Activated naive CD4-positive, alpha-beta T cell treated with Interleukin-2 at 50 U/mL for 16 hours (primary cell): ENCODE data around the gene FARP1.
"Not testable (repeated sequence)": the region's sequence is repeated elsewhere in the genome, so short reads cannot be mapped to it uniquely, and the experiment has no call there.

Source experiments
- DNase-seq: peaks from one replicate; pipeline ENCODE4 v3.0.0-alpha.2; 2020

The FARP1 gene

DNA sequence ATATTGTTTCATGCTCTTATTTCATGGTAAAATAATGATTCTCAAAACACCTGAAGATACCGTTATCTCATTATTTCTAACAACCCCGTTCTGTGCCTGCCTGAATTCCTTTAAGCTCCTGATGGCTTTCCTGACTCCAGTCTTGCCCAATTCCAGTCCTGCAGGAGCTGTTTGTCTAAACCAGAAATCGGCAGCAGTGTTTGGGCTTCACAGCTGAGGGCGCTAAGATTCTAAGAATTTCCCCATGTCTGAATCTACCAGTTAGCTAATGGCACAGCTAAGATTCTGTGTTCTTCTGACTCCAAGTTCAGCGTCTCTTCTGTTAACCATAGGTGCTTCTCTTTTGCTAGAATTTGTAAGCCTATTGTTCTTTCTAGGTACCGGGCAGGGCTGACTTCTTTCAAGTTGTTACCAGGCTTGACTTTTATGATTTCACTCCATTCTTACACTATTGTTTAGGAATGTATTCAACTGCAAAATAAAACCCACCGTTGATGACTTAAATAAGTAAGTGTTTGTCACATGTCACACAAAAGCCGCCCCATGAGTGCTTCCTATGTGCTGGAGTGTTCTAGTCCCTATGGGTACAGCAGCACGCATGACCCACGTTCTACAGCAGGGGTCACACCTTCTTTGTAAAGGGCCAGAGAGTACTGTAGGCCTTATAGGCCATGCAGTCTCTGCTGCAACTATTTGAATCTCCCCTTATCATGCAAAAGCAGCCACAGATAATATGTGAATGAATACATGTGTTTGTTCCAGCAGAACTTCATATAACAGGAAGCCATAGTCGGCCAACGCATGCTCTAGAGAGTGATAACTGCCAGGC lies 202.4 kb downstream of the FARP1 start:
- DNase-seq, result no peak

DNA sequence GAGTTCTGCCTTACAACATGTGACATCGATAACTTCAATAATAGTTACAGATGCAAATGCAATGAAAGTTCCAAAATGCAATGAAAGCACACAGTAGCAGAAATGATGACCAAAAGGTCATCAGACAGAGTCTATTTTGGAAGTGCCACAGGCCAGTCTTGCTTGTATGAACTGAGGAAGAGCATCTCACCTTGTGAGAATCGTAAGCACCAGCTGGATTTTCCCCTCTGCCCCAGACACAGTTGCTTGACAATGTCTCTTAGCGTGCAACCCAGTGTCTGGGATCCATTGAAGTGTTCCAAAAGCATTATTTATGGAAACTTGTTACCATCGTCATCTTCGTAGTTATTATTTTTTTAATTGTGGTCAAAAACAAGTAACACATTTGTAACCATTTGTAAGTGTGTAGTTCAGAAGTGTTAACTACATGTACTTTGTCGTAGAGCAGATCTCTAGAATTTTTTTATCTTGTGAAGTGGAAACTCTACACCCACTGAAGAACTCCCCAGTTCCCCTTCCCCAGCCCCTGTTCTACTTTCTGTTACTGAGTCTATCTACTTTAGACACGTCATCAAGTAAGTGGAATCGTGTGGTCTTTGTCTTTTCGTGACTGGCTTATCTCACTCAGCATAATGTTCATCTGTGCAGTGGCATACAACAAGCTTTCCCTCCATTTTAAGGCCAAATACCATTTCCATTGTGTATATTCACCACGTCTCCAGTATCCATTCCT lies 204.2 kb downstream of the FARP1 start:
- no peak for DNase-seq

DNA sequence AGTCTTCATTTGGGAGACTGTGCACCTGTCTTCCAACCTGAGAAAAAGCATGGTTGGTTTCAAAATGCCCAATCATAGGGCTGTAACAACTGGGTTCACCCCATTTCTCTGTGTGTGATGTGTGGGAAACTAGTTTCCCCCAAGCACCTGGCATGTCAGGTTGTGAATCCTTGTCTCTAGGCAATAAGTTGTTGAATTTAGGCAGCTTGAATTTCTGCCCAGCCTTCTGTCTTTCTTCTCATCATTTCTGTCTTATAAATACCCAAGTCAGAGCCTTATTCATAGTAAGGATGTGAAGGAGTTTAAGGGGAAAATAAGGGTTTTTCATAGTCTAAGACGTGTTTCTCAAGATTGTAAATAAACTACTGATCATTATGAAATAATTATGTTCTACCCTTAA lies 204.9 kb downstream of the FARP1 start:
- DNase-seq, result no peak

DNA sequence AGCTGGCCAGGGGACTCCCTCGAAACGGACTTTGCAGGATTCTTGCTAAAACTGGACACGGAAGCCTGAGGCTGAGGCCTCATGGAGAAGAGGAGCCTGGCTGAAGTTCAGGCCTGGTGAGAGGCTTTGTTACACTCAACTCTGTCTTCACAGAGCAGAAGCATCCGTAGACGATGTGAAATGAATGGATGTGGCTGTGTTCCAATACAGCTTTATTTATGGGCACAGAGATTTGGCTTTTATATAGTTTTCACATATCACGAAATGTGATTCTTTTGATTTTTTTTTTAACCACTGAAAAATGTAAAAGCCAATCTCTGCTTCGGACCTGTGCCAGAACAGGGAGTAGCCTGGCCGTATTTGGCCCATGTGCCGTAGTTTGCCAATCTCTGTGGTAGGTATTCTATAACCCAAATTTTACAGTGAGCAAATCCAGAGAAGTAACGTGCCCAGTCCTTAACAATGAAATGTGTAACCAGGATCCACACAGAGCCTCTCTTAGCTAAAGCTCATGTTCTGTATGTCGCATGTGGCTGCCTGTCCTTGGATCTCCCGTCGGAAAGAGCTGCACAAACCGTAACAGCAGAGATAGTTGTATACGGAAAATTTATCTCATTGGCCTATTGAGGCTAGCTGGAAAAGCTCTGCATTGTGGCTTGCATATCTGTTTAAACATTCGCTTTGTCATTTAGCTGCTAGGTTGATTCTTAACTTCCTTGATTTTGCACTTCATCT lies 205.7 kb downstream of the FARP1 start:
- no peak for DNase-seq

DNA sequence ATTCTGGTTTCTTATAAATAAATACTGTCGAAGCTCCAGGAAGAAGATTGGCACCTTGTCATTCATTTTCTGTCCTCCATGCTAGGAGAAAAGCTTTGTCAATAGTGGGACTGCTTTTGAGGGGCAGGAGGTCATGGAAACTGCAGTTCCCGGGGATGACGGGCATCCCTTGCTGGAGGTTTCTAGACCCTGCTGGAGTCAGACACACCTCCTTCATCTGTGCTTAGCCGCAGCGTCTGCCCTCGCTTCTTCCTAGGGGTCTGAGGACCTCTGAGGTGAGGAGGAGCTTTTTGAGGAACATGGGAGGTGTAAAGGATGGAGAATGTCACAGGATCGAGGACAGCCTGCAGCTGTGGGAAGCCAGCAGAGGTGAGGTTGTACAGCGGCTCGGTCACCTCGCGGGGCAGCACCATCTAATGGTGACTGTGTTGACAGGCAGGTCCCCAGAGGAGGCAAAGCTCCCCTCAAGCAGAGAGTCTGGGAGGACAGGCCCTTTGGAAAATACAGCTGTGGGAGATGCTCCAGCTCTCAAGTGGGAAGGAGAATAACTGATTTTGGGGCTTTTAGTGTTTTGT lies 206.9 kb downstream of the FARP1 start:
- DNase-seq, result no peak

GRCh38 chr13:98350746-98351330 lies 207.9 kb downstream of the FARP1 start:
- DNase-seq, result no peak

GRCh38 chr13:98351636-98352035 lies 208.7 kb downstream of the FARP1 start:
- no peak for DNase-seq

- no peak for DNase-seq
Observed at GRCh38 chr13:98352226-98352625, 209.3 kb downstream of the FARP1 start.

DNA sequence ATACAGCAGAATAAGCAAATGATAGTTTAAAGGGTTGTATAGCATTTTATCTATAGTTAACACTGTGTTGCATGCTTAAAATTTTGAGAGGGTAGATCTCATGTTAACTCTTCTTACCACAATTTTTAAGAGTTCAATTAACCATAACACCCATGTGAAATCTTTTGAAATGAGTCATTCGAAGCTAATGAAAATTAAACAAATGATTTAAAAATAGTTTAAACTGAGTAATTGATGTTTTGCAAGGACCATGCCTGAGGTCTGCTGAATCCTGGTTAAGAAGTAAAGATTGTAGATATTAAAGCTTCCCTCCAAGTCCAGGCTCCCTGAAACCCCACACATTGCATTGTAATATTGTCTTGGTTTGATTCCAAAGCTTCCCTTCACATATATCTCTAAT lies 210.9 kb downstream of the FARP1 start:
- no peak for DNase-seq

- no peak for DNase-seq
Observed at GRCh38 chr13:98358937-98359336, 216.0 kb downstream of the FARP1 start.

DNA sequence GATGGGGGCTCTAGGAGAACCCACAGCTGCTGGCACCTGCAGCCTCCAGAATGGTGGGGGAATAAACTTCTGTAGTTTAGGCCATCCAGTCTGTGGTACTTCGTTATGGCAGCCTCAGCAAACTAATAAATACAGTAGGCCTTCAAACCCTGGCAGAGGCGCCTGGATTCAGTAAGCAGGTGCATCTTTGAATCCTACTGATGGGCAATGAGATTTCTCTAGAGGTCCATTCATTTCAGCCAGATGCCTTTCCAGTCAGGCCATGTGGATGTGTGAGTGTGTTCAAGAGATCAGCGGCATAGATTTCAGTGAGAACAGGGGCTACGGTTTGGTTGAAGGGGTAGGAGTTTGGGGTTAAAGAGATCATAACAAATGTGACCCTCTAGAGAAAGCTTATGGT lies 217.7 kb downstream of the FARP1 start:
- DNase-seq, result no peak

DNA sequence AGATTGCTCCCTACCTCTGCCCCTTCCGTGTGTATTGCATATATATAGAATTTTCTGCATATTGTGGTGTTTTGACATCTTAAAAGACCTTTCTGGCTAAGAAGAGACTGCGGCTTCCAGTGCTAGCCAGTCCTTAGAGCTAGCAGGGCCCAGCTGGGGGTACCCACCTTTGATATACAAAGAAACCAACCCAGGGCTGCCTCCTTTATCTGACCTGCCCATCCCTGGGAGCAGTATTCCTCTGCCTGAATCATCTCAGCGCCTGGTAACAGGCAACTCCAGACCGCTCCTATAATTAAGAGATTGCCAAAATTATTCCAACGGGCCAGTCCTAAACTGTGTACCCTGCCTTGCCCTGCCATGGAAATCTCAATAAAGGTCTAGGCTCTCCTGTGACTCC lies 220.4 kb downstream of the FARP1 start:
- DNase-seq, result no peak

DNA sequence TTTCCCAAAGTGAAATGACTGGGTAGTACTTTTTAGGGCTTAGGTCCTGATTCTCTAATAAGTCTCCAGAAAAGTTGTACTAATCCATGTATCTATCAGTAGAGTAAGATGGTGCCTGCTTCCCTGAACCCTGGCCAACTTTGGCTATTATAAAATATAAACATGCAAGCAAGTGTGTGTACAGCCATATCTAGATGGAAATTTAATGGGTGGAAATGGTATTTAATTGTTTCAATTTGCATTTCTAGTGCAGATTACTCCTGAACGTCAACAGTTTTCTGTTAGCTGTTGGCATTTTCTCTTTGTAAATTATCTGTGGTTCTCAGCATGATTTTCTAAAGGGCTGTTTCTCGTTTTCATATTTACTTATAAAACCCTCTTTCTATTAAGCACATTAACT lies 221.3 kb downstream of the FARP1 start:
- no peak for DNase-seq

GRCh38 chr13:98364647-98365046 lies 221.8 kb downstream of the FARP1 start:
- DNase-seq, result no peak

GRCh38 chr13:98365302-98365701 lies 222.4 kb downstream of the FARP1 start:
- no peak for DNase-seq

- no peak for DNase-seq
Observed at GRCh38 chr13:98366010-98366409, 223.1 kb downstream of the FARP1 start.

DNA sequence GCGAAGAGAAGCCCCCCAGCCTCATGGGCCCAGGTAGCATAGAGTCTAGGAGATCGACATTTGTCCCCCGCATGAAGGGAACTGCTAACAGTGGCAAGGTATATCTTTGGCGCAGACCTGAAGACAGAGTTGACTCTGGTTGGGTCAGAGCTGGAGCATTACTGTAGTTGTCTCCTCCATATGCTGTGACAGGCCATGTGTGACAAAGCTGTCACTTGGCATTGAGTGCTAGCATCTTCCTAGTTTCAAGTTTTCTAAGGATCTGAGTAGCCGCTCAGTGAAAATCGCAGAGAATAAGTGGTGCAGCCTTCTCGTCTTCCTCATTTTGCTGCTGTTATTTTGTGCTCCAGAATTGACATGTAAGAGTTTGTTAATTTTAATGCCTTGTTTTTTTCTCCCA lies 223.5 kb downstream of the FARP1 start:
- no peak for DNase-seq

- no peak for DNase-seq
Observed at GRCh38 chr13:98366959-98367358, 224.1 kb downstream of the FARP1 start.

DNA sequence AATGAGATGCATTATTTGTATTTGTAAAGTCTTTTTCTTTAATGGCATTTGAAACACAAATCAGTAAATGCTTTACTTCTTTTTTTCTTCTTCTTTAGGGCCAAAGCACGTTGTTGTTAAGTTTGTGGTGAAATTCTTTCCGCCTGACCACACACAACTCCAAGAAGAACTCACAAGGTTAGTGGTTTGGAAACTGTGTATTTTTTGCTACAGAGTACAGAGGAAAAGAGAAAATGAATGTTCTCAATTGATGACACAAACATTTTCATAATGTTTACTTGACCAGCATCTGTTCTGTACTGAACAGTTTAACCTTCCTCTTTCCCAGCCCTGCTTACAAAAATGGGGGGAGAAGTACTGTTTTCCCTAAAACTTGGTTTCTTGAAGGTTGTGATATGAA lies 225.1 kb downstream of the FARP1 start:
- DNase-seq, result no peak

- DNase-seq, result not testable (repeated sequence)
Observed at GRCh38 chr13:98369520-98369919, 226.6 kb downstream of the FARP1 start.

DNA sequence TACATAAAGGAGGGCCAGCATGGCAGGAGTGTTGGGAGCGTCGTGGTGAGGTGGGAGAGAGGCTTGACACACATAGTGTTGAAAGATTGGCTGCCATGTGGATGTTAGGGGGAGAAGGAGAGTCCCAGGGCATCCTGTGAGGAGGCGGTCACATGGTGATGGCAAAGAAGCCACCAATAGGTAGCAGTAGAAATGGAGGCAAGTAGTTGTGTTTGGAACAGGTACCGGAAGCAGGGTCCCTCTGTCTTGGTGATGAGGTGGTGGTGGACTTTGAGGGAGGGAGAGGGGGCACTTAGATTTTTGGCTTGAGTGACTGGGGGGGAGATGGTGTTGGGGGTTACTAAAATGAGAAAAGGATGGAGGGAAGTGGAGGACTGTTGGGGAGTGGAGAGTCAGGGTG lies 227.4 kb downstream of the FARP1 start:
- DNase-seq, result no peak

GRCh38 chr13:98370806-98371515 lies 228.1 kb downstream of the FARP1 start:
- DNase-seq, result no peak
